NCI-H2171 (cell line): ENCODE data around the gene CDK5R1.
"Not testable (repeated sequence)": the region's sequence is repeated elsewhere in the genome, so short reads cannot be mapped to it uniquely, and the experiment has no call there.

Source experiments
- DNase-seq: peaks from one replicate; lab custom pipeline; 2025; lab: John Stamatoyannopoulos, UW

Gene CDK5R1

GRCh38 chr17:32516940-32517701 is 30.3 kb downstream of the CDK5R1 start:
- DNase-seq: no peak

GRCh38 chr17:32517982-32518381 is 31.2 kb downstream of the CDK5R1 start:
- DNase-seq: no peak

- no peak for DNase-seq
Measured at GRCh38 chr17:32518646-32519227, 31.9 kb downstream of the CDK5R1 start.

- DNase-seq: peak; percentile 84
Measured at GRCh38 chr17:32519228-32520103, 32.7 kb downstream of the CDK5R1 start.

- DNase-seq: peak; percentile 35
Measured at GRCh38 chr17:32520104-32520701, 33.4 kb downstream of the CDK5R1 start.

- DNase-seq: no peak
Measured at GRCh38 chr17:32520737-32521404, 34.1 kb downstream of the CDK5R1 start.

GRCh38 chr17:32523017-32523680 is 36.4 kb downstream of the CDK5R1 start:
- DNase-seq: no peak

GRCh38 chr17:32523827-32524552 is 37.2 kb downstream of the CDK5R1 start:
- no peak for DNase-seq

- DNase-seq: not testable (repeated sequence)
Measured at GRCh38 chr17:32524553-32524880, 37.7 kb downstream of the CDK5R1 start.

GRCh38 chr17:32525122-32525521 is 38.3 kb downstream of the CDK5R1 start:
- no peak for DNase-seq

GRCh38 chr17:32527146-32527545 is 40.4 kb downstream of the CDK5R1 start:
- no peak for DNase-seq

GRCh38 chr17:32528825-32529224 is 42.0 kb downstream of the CDK5R1 start:
- no peak for DNase-seq

- DNase-seq: peak; percentile 80
Measured at GRCh38 chr17:32529604-32530003, 42.8 kb downstream of the CDK5R1 start.

- DNase-seq: no peak
Measured at GRCh38 chr17:32533296-32533695, 46.5 kb downstream of the CDK5R1 start.

- DNase-seq: no peak
Measured at GRCh38 chr17:32536736-32537643, 50.2 kb downstream of the CDK5R1 start.
